GM18867 (cell line): Measurements from ENCODE around the gene CCDC57.

Experiments
- ATAC-seq: cut with Tn5 transposase; IDR thresholded peaks from one replicate; pipeline ENCODE4 v1.9.1; 2021; ENCODE audit warnings: mild to moderate bottlenecking, moderate library complexity; ENCODE audit not compliant: unreplicated experiment

CCDC57 gene

DNA sequence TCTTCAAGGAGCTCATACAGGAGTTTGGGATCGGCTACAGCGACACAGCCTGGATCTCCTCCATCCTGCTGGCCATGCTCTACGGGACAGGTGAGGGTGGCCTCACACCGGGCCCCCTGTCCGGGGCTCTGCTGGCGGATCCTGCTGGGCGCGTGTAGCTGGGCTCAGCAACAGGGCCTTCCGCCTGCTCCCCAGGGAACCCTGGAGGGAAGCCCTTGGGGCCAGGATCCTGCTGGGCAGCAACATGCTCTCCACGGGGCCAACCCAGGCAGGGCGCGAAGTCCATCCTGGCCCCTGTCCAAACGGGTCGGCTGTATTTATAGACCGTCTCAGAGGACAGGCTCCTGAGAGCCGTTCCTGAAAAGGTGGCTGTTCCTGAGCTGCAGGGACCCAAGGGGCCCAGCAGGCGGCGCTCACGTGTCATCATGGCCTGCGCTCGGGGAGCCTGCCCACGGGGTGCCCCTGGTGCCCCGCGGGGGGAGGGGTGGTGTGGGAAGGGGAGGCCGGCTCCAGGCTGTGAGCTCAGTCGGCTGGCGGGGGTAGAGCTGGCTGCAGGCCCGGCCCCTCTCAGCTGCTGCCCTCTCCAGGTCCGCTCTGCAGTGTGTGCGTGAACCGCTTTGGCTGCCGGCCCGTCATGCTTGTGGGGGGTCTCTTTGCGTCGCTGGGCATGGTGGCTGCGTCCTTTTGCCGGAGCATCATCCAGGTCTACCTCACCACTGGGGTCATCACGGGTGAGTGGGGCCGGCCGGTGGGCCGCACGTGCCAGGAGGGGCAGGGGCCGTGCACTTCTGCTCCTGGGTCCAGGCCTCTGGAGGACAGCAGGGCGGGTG, 23.7 kb upstream of the CCDC57 start:
- ATAC-seq: no peak

DNA sequence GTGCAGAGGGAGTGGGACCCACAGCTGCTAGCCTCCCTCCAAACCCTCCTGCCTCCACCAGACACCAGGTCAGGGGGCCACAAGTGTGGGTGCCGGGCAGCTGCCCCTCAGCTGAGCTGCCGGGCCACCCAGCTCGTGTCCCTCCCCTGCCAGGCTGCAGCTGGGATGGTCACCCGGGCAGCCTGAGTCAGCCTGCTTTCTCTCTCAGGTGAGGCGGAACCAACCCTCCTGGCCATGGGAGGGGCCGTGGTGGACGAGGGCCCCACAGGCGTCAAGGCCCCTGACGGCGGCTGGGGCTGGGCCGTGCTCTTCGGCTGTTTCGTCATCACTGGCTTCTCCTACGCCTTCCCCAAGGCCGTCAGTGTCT, 23.1 kb upstream of the CCDC57 start:
- ATAC-seq: no peak

DNA sequence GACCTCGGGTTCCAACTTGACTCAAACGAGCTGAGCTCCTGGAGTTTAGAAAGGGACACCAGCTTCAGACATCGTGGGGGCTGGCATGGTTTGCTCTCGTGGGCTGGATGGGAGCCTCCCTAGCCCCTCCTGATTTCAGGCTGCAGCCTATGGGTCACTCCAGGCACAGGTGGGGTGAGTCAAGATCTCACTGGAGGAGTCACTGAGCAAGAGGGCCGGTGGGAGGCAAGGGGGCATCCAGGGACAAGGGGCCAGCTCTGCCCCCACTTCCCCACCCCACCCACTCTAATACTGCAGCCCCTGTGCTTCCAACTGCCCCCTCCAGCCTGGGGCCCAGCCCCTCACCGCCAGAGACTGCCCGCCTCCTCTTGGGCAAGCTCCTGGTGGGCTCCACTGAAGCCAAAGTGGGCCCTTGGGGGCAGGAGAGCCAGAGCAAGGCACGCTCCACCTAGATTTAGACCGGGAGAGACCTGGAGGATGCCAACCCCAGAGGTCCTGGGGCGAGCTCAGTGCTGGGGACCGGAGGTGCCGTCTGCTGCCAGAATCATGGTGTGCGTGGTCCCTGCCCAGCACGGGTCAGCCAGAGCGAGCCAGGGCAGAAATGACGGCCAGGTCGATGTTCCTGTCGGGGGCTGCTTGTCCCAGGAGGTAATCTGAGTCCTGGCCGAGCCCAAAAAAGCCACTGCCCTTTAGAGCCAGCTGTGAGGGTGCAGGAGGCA, 22.6 kb upstream of the CCDC57 start:
- no peak for ATAC-seq

DNA sequence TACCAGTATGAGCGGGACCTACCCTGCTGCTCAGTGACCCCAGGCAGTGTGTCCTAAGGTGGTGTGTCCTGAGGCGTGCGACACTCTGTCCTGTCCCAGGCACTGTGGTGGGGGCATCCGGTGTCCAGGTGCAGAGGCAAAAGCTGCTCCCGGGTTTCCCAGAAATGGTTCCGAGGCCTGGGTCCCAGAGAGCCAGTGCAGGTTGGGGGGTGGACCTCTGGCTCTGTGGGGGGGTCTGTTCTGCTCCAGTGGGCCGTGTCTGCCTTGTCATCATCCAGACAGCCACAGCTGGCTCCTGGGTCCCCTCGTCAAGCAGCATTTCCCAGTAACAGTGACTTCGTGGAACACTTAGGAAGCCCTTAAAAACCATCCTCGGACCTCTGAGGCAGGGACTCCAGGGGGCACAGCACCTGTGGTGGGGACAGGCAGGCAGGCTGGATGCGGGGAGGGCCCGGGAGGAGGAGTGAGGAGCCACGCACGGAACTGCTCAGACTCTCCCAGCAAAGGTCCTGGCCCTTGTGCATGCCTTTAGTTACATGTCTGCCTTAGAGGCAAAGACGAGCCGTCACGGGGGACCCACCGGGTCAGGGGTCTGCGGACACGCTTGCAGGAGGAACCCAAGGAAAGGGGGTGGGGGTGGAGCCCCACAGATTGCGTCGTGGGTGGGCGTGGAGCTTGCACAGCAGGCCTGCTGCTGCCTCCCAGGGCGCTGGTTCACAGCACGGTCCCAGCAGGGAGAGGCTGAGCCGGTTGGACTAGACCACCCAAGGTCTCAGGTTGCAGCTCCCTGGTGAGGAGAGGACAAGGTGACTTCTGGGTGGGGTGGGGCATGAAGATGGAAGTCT, 21.8 kb upstream of the CCDC57 start:
- ATAC-seq: no peak

DNA sequence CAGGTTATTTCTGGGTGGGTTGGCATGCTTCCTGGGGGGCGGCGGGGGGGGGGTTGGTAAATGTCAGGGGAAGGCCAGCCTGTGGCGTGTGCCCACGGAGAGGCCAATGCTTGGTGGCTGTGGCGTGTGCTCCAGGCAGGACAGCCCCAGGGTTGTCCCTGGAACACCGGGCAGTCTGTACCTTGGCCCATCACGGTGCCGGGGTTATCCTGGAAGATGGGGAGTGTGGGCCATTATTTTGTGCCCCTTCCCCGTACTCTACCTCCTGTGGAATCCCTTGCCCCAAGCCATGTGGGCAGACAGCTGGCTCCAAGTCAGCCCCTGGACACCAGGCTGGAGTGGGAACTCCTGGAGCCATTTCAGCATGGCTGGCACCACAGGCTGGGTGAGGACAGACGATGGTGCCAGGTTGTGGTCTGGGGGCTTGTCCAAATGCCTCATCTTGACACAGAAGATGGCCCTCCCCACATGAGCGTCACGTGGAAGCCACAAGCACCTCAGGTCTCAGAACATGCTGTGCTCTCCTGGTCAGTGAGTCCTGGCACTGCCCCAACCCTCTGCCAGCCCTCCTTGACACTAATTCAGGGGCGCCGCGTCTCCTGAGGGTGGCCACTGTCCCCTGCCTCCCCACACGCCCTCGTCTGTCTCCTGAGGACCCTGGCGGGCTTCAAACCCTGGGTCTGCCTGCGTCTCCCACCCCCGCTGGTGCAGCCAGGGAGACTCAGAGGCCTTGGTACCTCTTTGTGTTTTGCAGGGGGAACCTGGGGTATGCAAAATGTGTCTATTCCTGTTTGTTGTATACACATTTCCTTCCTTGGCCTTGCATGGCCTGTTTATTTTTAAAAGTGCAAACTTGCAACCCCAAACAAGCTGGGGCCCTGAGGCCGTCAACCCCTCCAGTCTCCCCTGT, 20.5 kb upstream of the CCDC57 start:
- ATAC-seq: no peak

DNA sequence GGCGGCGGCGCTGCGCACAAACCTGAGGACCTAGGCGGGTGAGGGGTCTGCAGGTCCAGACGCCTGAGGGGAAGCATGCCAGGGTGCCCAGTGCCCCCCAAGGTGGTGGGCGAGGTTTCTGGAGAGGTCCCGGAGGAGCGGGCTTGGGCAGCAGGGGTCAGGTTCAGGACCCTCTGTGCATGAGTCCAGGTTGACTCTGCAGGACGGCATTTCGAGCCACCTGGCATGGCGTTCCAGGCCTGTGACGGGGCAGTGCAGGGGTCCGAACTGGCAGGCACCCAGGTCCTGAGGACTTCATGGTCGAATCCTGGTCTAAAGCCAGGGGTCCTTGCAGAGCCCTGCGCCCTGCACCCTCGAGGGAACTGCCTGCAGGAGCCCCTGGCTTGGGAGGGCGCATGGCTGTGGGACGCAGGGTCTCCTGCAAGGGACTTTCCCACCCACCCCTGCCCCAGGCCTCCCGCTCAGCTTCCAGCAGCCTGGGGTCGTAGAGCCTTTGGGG, 19.7 kb upstream of the CCDC57 start:
- no peak for ATAC-seq

DNA sequence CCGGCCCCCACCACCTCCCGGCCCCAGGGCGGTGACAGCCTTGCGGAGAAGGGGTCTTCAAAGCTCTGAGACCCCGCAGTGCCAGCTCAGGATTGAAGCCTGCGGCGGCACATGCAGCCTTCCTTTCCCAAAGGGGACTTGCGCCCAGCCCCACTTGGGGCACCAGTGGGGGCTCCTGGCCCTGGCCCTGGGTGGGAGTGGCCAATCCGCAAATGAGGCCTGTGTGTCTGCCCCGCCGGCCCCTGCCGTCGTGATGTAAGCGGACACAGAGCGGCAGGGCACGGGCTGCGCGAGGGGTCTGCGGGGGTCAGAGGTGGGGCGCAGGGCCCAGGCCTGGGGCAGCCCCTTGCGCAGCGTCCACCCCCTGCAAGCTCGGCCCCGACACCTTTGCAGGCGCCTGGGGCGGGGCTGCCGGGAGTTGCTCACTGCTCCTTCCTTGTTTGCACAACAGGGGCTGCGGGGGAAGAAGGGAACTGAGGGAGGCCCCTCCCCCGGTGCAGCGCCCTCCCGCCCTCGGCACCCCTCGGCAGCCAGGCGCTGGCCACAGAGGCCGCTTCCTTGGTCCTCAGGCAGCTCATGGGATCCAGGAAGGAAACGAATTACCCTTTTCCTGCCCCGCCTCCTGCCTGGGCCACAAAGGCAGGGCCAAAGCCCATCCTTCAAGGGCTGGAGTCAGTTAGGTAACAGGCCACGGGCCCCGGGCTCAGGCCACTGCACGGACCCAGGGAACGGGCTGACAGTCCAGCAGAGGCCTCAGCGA, 19.1 kb upstream of the CCDC57 start:
- no peak for ATAC-seq

DNA sequence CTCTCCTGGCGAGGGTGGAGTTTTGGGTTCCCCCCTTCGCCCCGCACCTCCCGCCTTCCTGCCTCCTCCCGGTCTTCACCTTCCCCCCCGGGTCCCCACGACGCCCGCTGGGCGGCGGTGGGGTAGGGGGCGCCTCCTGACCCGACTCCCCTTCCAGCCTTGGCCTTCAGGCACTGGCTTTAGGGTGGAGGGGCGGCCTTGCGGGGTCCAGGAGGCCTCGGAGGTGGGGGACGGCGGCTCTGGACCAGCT, 18.6 kb upstream of the CCDC57 start:
- ATAC-seq: no peak

DNA sequence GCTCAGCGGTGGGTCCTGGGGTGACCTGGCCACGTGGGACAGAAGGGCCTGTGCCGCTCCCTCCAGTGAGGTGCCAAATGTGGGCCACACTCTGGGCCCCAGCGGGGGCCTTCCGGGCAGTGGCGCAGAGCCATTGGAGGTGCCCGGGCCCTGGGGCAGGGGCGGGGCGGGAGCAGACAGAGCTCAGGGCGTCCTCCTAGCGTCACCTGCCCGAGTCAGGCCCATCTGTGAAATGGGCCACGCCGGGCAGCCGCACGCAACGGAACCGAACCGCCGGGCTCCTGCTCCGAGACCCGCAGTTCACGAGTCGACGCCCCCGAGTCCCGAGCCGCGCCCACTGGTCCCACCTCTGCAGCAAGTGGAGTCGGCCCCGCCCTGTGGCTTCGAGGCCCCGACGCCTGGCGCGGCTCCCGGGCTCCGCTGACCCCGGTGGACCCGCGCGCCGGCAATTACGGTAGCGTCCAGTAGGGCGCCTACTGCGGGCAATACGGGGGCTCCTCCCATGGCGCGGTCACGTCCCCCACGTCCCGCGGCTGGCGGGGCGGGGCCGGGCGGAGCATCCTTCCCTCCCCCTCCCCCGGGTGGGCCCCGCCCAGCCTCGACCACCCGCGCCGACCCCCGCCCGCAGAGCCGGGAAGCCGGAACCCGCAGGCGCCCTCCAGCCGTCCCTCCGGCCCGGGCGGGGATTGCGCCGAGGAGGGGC, 18.1 kb upstream of the CCDC57 start:
- ATAC-seq: no peak

DNA sequence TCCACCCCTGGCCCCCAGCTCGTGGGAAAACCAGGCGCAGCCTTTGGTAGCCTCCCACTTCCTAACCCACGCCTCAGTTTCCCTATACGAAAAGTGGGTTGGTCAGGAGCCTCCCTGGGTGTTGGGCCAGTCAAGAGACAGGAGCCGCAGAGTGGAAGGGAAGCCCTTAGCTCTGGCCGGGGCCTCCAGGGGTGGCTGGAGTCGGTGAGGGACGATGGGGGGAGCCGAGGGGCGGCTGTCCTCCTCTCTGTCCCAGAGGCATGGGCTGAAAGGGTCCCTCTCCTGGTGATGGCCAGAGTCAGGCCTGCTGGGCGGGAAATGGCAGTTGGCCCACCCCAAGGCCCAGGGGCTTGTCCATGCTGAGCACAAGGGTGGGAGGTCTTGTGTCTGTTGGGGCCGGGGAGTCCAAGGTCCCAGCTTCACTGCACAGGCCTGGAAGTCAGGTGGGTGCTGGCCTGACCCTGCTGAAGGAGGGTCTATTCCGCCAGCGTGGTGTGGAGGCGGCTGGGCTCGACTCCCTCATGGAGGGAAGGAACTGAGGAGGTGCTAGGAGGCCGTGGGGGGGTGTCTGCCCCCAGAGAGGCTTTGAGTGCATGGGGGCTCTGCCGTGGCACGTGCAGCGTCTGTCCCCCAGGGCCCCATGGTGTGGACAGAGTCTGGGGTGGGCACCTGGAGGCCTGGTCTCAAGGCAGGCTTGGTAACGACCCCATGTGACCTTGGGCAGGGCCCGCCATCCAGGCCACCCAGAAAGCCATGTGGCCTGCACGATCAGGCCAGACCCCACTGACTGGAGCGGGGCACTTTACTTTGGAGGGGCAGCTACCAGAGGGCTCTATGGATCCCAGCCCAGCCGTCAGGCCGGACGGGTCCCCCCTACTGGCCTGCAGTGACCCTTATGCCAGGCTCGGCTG, 17.3 kb upstream of the CCDC57 start:
- no peak for ATAC-seq

DNA sequence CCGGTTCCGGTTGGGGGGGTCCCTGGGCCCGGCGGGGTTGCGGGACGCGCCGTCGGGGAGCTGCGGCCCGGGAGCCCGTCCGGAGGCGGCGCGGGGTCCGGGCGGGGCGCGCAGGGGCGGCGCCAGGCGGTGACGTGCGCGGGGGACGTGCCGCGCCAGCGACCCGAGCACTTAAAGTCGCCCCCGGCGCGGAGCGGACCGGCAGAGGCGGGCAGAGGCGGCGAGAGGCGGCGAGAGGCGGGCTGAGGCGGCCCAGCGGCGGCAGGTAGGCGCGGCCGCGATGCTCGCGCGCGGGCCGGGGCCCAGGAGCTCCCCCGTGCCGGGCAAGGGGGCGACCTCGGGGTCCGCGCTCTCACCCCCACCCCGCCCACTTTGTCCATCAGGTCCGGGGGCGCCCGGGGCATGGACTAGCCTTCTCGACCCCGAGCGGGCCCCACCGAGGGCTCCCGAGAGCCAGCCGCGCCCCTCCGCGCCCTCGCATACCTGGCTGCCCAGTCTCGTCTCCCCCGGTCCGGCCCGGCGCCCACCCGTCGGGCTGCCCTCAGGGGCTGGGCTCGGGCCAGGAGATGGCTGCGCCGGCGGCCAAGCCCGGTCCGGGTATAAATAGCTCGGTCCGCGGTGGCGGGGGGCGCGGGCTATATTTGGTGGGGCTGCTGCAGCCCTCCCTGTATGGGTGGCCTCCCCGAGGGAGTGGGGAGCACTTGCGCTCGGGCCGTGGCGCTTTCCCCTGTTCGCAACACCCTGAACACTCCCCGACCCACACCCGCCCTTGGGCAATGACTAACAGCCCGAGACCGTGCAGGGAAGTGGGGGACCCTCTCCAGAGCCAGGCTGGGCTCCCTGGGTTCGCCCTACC, 16.4 kb upstream of the CCDC57 start, which contains the start of gene SLC16A3:
SLC16A3 (plus strand) TSS at position 201 of the 856 bp plus-strand sequence. CDS start 6,967 bp downstream, outside the sequence.
- peak; percentile 43 for ATAC-seq

DNA sequence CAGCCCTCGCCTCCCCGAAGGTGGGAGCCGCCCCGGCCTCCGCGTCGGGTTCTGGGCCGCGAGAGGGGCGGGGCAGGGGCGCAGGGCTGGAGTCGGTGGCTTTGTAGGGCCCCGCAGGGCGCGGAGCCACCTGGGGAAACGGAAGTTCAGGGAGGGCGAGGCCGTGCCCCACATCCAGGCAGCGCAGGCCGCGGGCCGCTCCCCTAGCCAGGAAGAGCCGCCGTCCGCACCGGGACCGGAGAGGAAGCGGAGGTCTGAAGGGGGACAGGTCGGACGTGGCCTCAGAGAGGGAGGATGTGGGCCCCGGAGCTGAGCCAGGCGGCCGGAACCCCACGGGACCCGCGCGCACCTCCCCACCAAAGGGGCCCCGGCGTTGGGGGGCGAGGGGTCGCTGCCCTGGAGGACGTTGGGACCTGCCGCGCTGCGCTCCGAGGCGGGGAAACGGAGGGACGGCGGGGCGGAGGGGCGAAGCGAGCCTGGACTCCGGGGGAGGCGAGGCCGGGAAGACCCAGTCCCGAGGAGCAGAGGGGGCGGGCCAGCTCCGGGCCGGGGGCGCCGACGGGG, 15.7 kb upstream of the CCDC57 start:
- no peak for ATAC-seq

DNA sequence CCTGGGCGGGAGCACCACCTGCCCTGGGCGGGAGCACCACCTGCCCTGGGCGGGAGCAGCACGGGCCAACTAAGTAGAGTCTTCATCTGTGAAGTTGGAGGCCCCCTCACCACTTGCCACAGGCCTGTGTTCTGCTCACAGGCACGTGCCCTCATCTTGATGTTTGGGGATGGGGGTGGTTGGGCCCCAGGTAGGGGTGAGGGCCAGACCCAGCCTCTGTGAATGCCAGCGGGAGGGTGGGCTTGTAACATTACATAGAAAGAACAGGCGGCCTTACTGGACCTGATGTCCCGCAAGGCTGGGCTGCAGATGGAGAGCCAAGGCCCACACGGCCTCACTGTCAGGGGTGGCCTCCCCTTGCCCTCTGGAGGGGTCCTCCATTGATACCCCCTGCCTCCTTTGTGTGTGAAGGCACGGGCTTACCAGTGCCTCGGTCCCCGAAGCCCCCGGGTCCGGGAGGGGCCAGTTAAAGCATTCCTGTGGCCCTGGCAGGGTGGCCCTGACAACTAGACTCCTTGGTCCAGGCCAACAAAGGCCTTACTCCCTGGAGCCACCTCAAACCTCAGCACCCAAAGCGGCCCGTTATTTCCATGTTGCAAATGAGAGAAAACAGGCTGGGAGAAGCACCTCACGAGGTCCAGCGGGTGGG, 15.1 kb upstream of the CCDC57 start:
- ATAC-seq: no peak

DNA sequence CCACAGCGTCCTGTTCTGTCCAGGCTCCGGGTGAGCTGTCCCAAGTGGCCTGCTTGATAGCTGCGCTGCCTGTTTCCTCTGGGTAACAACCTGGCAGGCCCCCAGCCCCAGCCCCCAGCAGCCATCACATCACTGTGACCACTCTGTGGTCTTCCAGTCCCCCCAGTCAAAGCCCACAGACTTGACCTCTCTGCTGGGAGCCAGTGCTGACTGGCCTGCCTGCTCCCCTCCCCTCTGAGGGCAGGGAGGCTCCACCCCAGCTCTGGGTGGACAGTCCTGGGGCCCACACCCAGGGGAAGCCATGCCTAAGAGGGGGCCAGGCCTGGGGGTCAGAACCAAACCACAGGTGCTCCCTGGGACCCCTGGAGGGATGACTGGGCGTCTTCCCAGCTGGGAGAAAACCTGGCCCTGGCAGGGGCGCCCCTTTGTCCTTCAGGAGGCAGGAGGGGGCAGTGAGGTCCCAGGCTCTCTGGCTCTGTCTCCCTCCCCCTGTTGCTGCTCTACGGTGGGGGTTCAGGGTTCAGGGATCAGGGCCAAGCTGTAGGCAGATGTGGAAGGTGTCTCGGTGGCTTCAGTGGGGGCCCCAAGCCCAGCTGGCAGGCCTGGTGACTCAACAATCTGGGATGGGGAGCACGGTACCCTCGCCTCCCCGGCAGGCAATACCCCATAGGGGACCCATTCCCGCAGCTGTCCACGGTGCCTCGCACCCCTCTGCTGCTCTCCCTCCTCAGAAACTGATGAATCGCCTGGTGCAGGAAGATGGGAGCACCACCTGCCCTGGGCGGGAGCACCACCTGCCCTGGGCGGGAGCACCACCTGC, 14.4 kb upstream of the CCDC57 start:
- no peak for ATAC-seq

DNA sequence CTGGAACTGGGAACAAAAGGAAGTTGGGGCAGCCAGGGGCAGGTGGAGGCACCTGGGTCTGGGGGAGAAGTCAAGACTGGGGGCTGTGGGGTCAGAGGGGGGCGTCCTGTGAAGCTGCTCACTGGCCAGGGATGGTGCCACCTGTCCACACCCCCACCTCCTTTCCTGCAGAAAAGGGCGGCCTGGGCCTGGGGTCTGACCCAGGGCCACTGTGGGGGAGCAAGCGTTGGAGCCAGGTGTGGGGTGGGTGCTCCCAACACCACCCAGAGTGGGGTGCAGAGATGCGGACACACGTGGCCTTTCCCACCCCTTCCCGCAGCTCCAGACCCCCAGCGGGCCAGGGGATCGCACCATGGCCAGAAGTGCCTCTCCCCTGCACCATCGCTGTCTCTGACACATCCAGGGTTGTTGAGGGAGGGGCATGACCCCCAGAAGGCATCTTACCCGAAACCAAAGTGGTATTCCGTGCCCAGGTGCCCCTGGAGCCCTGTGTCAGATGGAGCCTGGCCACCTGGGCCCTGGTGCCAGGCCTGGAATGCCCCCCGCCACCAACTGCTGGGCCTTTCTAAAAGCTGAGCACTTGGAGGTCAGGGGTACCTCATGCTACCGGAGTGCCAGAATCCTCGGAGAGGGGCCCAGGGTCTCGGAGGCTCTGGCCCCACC, 13.6 kb upstream of the CCDC57 start:
- ATAC-seq: no peak
